GM18498 (cell line): Measurements from ENCODE around the gene DDX28.
A peak's percentile ranks its signal among the peaks of the same experiment; 100 is the strongest.

ENCODE experiments used
- ATAC-seq: cut with Tn5 transposase; IDR thresholded peaks from one replicate; pipeline ENCODE4 v1.9.1; 2021; ENCODE audit warnings: mild to moderate bottlenecking, moderate library complexity; ENCODE audit not compliant: unreplicated experiment

The DDX28 gene

GRCh38 chr16:68022728-68023537 is at the start of gene DDX28, which contains the start of gene DUS2:
TSS of gene DDX28 (minus strand) at chr16:68023232. CDS start at chr16:68023202, 30 bp downstream.
TSS of gene DUS2 (plus strand) at chr16:68023284. CDS start at chr16:68038024, 14,740 bp downstream.
- peak; percentile 83 for ATAC-seq

GRCh38 chr16:68072038-68072695 is 49.1 kb upstream of the DDX28 start:
- ATAC-seq, result no peak

GRCh38 chr16:68071518-68071901 is 48.5 kb upstream of the DDX28 start:
- ATAC-seq, result no peak

- no peak for ATAC-seq
Measured at GRCh38 chr16:68070806-68071517, 47.9 kb upstream of the DDX28 start.

- ATAC-seq, result no peak
Measured at GRCh38 chr16:68070249-68070730, 47.3 kb upstream of the DDX28 start.

GRCh38 chr16:68069511-68070248 is 46.6 kb upstream of the DDX28 start:
- no peak for ATAC-seq

GRCh38 chr16:68068926-68069325 is 45.9 kb upstream of the DDX28 start:
- ATAC-seq, result no peak

GRCh38 chr16:68066763-68067162 is 43.7 kb upstream of the DDX28 start:
- ATAC-seq, result no peak

GRCh38 chr16:68065716-68066305 is 42.8 kb upstream of the DDX28 start:
- no peak for ATAC-seq

- no peak for ATAC-seq
Measured at GRCh38 chr16:68064791-68065365, 41.8 kb upstream of the DDX28 start.

- no peak for ATAC-seq
Measured at GRCh38 chr16:68062910-68063393, 39.9 kb upstream of the DDX28 start.

- no peak for ATAC-seq
Measured at GRCh38 chr16:68061396-68061795, 38.4 kb upstream of the DDX28 start.

GRCh38 chr16:68059804-68060203 is 36.8 kb upstream of the DDX28 start:
- no peak for ATAC-seq

GRCh38 chr16:68055395-68055794 is 32.4 kb upstream of the DDX28 start:
- no peak for ATAC-seq

- ATAC-seq, result no peak
Measured at GRCh38 chr16:68049449-68049848, 26.4 kb upstream of the DDX28 start.

- ATAC-seq, result no peak
Measured at GRCh38 chr16:68047987-68048386, 25.0 kb upstream of the DDX28 start.

- no peak for ATAC-seq
Measured at GRCh38 chr16:68046106-68046505, 23.1 kb upstream of the DDX28 start.

GRCh38 chr16:68041783-68042182 is 18.8 kb upstream of the DDX28 start:
- no peak for ATAC-seq

GRCh38 chr16:68040506-68041288 is 17.7 kb upstream of the DDX28 start:
- ATAC-seq, result peak; percentile 74
